NCI-H2029 treated with DMSO at 0.1 percent for 48 hours (cell line): ENCODE results near the gene C1orf141.
"Not testable (repeated sequence)": the region's sequence is repeated elsewhere in the genome, so short reads cannot be mapped to it uniquely, and the experiment has no call there.

ENCODE experiments used
- DNase-seq: peaks from one replicate; lab custom pipeline; 2025; lab: John Stamatoyannopoulos, UW

C1orf141 gene

GRCh38 chr1:67142931-67143330, 8.2 kb upstream of the C1orf141 start:
- DNase-seq, result no peak

- DNase-seq, result not testable (repeated sequence)
Observed at GRCh38 chr1:67141832-67142231, 7.1 kb upstream of the C1orf141 start.

GRCh38 chr1:67140460-67140859, 5.7 kb upstream of the C1orf141 start:
- no peak for DNase-seq

- no peak for DNase-seq
Observed at GRCh38 chr1:67138813-67139499, 4.2 kb upstream of the C1orf141 start.

GRCh38 chr1:67137307-67137753, 2.6 kb upstream of the C1orf141 start:
- no peak for DNase-seq

GRCh38 chr1:67135354-67135753, 584 bp upstream of the C1orf141 start:
- no peak for DNase-seq

GRCh38 chr1:67133177-67133576, 1.6 kb downstream of the C1orf141 start:
- no peak for DNase-seq

- no peak for DNase-seq
Observed at GRCh38 chr1:67130673-67131072, 4.1 kb downstream of the C1orf141 start.

- DNase-seq, result no peak
Observed at GRCh38 chr1:67126974-67127373, 7.8 kb downstream of the C1orf141 start.

GRCh38 chr1:67126111-67126746, 8.5 kb downstream of the C1orf141 start:
- no peak for DNase-seq

- no peak for DNase-seq
Observed at GRCh38 chr1:67124455-67124854, 10.3 kb downstream of the C1orf141 start.

GRCh38 chr1:67120855-67121619, 13.7 kb downstream of the C1orf141 start:
- no peak for DNase-seq

- no peak for DNase-seq
Observed at GRCh38 chr1:67118646-67119045, 16.1 kb downstream of the C1orf141 start.

GRCh38 chr1:67118191-67118590, 16.6 kb downstream of the C1orf141 start:
- DNase-seq, result no peak

GRCh38 chr1:67114162-67114561, 20.6 kb downstream of the C1orf141 start:
- no peak for DNase-seq

- DNase-seq, result no peak
Observed at GRCh38 chr1:67110352-67110751, 24.4 kb downstream of the C1orf141 start.

- no peak for DNase-seq
Observed at GRCh38 chr1:67105508-67105907, 29.3 kb downstream of the C1orf141 start.

- DNase-seq, result no peak
Observed at GRCh38 chr1:67103548-67103947, 31.2 kb downstream of the C1orf141 start.

- no peak for DNase-seq
Observed at GRCh38 chr1:67100833-67101232, 33.9 kb downstream of the C1orf141 start.

GRCh38 chr1:67097305-67097704, 37.5 kb downstream of the C1orf141 start:
- no peak for DNase-seq

- DNase-seq, result no peak
Observed at GRCh38 chr1:67094191-67094590, 40.6 kb downstream of the C1orf141 start.

GRCh38 chr1:67089685-67090208, 45.0 kb downstream of the C1orf141 start:
- DNase-seq, result no peak

- DNase-seq, result no peak
Observed at GRCh38 chr1:67088440-67088839, 46.3 kb downstream of the C1orf141 start.
